ENCODE data around the gene EEF1AKMT4.
"Not testable (repeated sequence)": the region's sequence is repeated elsewhere in the genome, so short reads cannot be mapped to it uniquely, and the experiment has no call there.

Gene EEF1AKMT4

GRCh38 chr3:184262764-184263179 is 13.3 kb downstream of the EEF1AKMT4 start:
- TF ChIP-seq CTCF (IDR thresholded peaks at IDR 0.05; ENCODE audit: borderline replicate concordance, control extremely low read depth, extremely low read depth, insufficient read depth, missing control alignments) = no peak
- DNase-seq (ENCODE audit: low spot score) = no peak
- in situ Hi-C loops (cut with MboI; ENCODE audit: low sequenced_read_pairs, unreplicated experiment) = no loop called here

- not testable (repeated sequence) for DNase-seq (ENCODE audit: low spot score)
Observed at GRCh38 chr3:184267249-184267648, 17.8 kb downstream of the EEF1AKMT4 start.

GRCh38 chr3:184272269-184272668 is 22.8 kb downstream of the EEF1AKMT4 start:
- DNase-seq (ENCODE audit: low spot score) = no peak
- in situ Hi-C loops (cut with MboI; ENCODE audit: low sequenced_read_pairs, unreplicated experiment) = no loop called here
- TF ChIP-seq CTCF (IDR thresholded peaks at IDR 0.05; ENCODE audit: borderline replicate concordance, control extremely low read depth, extremely low read depth, insufficient read depth, missing control alignments) = no peak

More at GRCh38 chr3:184267249-184267648, 17.8 kb downstream of the EEF1AKMT4 start:
- in situ Hi-C loops (cut with MboI; ENCODE audit: low sequenced_read_pairs, unreplicated experiment) = not testable (repeated sequence)

GRCh38 chr3:184275381-184275701 is 25.9 kb downstream of the EEF1AKMT4 start:
- no peak for TF ChIP-seq CTCF (IDR thresholded peaks at IDR 0.05; ENCODE audit: borderline replicate concordance, control extremely low read depth, extremely low read depth, insufficient read depth, missing control alignments)
- DNase-seq (ENCODE audit: low spot score) = no peak
- in situ Hi-C loops (cut with MboI; ENCODE audit: low sequenced_read_pairs, unreplicated experiment) = no loop called here

GRCh38 chr3:184275961-184276910 is 26.8 kb downstream of the EEF1AKMT4 start, which contains the start of gene ECE2:
TSS of gene ECE2 (plus strand) at chr3:184276022. CDS start at chr3:184276154, 132 bp downstream.
- no peak for DNase-seq (ENCODE audit: low spot score)
- in situ Hi-C loops (cut with MboI; ENCODE audit: low sequenced_read_pairs, unreplicated experiment) = no loop called here
- no peak for TF ChIP-seq CTCF (IDR thresholded peaks at IDR 0.05; ENCODE audit: borderline replicate concordance, control extremely low read depth, extremely low read depth, insufficient read depth, missing control alignments)

GRCh38 chr3:184277366-184277765 is 27.9 kb downstream of the EEF1AKMT4 start:
- no peak for TF ChIP-seq CTCF (IDR thresholded peaks at IDR 0.05; ENCODE audit: borderline replicate concordance, control extremely low read depth, extremely low read depth, insufficient read depth, missing control alignments)
- in situ Hi-C loops (cut with MboI; ENCODE audit: low sequenced_read_pairs, unreplicated experiment) = no loop called here
- no peak for DNase-seq (ENCODE audit: low spot score)

- no peak for TF ChIP-seq CTCF (IDR thresholded peaks at IDR 0.05; ENCODE audit: borderline replicate concordance, control extremely low read depth, extremely low read depth, insufficient read depth, missing control alignments)
- DNase-seq (ENCODE audit: low spot score) = no peak
- in situ Hi-C loops (cut with MboI; ENCODE audit: low sequenced_read_pairs, unreplicated experiment) = loop anchor here (10.0 kb wide), 1 partner anchor 388 kb away; no protein-coding TSS in a partner anchor
Observed at GRCh38 chr3:184282941-184283340, 33.5 kb downstream of the EEF1AKMT4 start.

Data from GM13976 (cell line).